Neutrophil (primary cell): ENCODE data around the gene PMS1.

Experiments
- H3K27ac ChIP-seq: fragments of 200-600 bp; sonication (generic); 2 replicates; pipeline ENCODE4 v1.5.1; 2016; ENCODE audit warnings: mild to moderate bottlenecking, moderate library complexity
- H3K27me3 ChIP-seq: fragments of 200-600 bp; sonication (generic); 2 replicates; pipeline ENCODE4 v1.6.0; 2016; ENCODE audit warnings: mild to moderate bottlenecking
- H3K36me3 ChIP-seq: fragments of 200-600 bp; sonication (generic); 2 replicates; pipeline ENCODE4 v1.5.1; 2017
- H3K4me1 ChIP-seq, 2 experiments: fragments of 200-600 bp in 1 of 2; sonication (generic) in 1 of 2; 1 replicate in 1 of 2; 2 replicates in 1 of 2; pipeline versions ENCODE4 v1.5.1 to v1.6.1; 2013 to 2016; ENCODE audit warnings: low read depth in 1 of 2, low read length in 1 of 2, mild to moderate bottlenecking in 1 of 2, moderate library complexity in 1 of 2; ENCODE audit not compliant: control insufficient read depth in 1 of 2, insufficient read depth in 1 of 2
- H3K4me3 ChIP-seq, 2 experiments: fragments of 200-600 bp in 1 of 2; sonication (generic) in 1 of 2; 1 replicate in 1 of 2; 2 replicates in 1 of 2; pipeline ENCODE4 v1.5.1; 2013 to 2016; ENCODE audit warnings: low read depth in 1 of 2, low read length in 1 of 2, mild to moderate bottlenecking in 1 of 2, moderate library complexity in 1 of 2
- H3K9me3 ChIP-seq: fragments of 200-600 bp; sonication (generic); 2 replicates; pipeline ENCODE4 v1.5.1; 2016
- TF ChIP-seq, protein P1 (sequence below): fragments of 200-600 bp; sonication (generic); IDR thresholded peaks from 2 replicates; pipeline ENCODE4 v1.5.1; 2016; ENCODE audit warnings: antibody characterized with exemption

Gene PMS1

GRCh38 chr2:189799030-189799331 lies 14.7 kb downstream of the PMS1 start:
- no peaks in the 10 kb centered on the region for H3K27me3 ChIP-seq
- H3K4me3 ChIP-seq: no peak overlapping the region
- H3K9me3 ChIP-seq: no peaks in the 10 kb centered on the region
- peaks cover 8 to 9% of the 10 kb centered on the region in 2 experiments for H3K4me1 ChIP-seq
- no peaks in the 10 kb centered on the region for H3K36me3 ChIP-seq
- no peak overlapping the region for H3K27ac ChIP-seq
- TF ChIP-seq, protein P1, sequence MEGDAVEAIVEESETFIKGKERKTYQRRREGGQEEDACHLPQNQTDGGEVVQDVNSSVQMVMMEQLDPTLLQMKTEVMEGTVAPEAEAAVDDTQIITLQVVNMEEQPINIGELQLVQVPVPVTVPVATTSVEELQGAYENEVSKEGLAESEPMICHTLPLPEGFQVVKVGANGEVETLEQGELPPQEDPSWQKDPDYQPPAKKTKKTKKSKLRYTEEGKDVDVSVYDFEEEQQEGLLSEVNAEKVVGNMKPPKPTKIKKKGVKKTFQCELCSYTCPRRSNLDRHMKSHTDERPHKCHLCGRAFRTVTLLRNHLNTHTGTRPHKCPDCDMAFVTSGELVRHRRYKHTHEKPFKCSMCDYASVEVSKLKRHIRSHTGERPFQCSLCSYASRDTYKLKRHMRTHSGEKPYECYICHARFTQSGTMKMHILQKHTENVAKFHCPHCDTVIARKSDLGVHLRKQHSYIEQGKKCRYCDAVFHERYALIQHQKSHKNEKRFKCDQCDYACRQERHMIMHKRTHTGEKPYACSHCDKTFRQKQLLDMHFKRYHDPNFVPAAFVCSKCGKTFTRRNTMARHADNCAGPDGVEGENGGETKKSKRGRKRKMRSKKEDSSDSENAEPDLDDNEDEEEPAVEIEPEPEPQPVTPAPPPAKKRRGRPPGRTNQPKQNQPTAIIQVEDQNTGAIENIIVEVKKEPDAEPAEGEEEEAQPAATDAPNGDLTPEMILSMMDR: no peak

DNA sequence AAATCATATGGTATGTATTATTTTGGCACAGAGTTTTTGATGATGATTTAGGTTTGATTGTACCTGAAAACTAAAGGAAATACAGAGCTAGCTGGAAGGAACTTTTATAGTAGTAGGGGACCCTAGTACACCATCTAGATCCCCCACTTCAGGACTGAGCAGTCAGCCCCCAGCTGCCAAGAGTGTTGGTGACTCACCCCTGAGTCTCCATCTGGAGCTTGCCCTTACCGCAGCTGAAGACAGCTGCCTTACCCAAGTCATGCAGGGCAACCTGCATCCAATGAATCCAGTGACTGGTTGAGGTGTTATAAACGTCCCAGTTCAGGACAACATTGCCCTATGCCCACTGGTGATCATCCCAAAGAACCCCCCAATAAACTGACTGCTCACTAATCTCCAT lies 15.3 kb downstream of the PMS1 start:
- no peak overlapping the region for H3K27ac ChIP-seq
- no peaks in the 10 kb centered on the region for H3K27me3 ChIP-seq
- no peaks in the 10 kb centered on the region for H3K9me3 ChIP-seq
- TF ChIP-seq, protein P1: no peak
- no peak overlapping the region for H3K4me3 ChIP-seq
- no peaks in the 10 kb centered on the region for H3K36me3 ChIP-seq
- H3K4me1 ChIP-seq: peaks cover 8 to 15% of the 10 kb centered on the region in 2 experiments

GRCh38 chr2:189802396-189802912 lies 18.2 kb downstream of the PMS1 start:
- Histone ChIP-seq H3K4me3 (no peak overlapping the region), H3K4me1 (peaks cover 8 to 23% of the 10 kb centered on the region in 2 experiments), H3K9me3 (no peaks in the 10 kb centered on the region), H3K27ac (no peak overlapping the region), H3K27me3 (no peaks in the 10 kb centered on the region), H3K36me3 (no peaks in the 10 kb centered on the region)
- TF ChIP-seq, protein P1: no peak

- H3K9me3 ChIP-seq: no peaks in the 10 kb centered on the region
- TF ChIP-seq, protein P1: no peak
- H3K36me3 ChIP-seq: no peaks in the 10 kb centered on the region
- H3K4me1 ChIP-seq: peaks cover 8 to 23% of the 10 kb centered on the region in 2 experiments
- no peak overlapping the region for H3K4me3 ChIP-seq
- no peaks in the 10 kb centered on the region for H3K27me3 ChIP-seq
- no peak overlapping the region for H3K27ac ChIP-seq
These were observed 19.2 kb downstream of the PMS1 start for GRCh38 chr2:189803431-189803830.

- Histone ChIP-seq H3K4me3 (no peak overlapping the region), H3K27me3 (no peaks in the 10 kb centered on the region), H3K4me1 (no peaks in the 10 kb centered on the region), H3K27ac (no peak overlapping the region), H3K9me3 (no peaks in the 10 kb centered on the region), H3K36me3 (no peaks in the 10 kb centered on the region)
- TF ChIP-seq, protein P1: no peak
These were observed 34.2 kb downstream of the PMS1 start for GRCh38 chr2:189818249-189819038.
